Inferior parietal cortex (tissue), 1 donor: Measurements from ENCODE around the gene RAD54L2.
"Not testable (repeated sequence)": the region's sequence is repeated elsewhere in the genome, so short reads cannot be mapped to it uniquely, and the experiment has no call there.

Source experiments
- DNase-seq: peaks from one replicate; pipeline ENCODE4 v3.0.0-alpha.2; 2016; ENCODE audit errors: extremely low spot score

The RAD54L2 gene

GRCh38 chr3:51539291-51539941, 897 bp downstream of the RAD54L2 start:
- DNase-seq: peak; percentile 12

- not testable (repeated sequence) for DNase-seq
Observed at GRCh38 chr3:51542596-51542995, 4.1 kb downstream of the RAD54L2 start.

- no peak for DNase-seq
Observed at GRCh38 chr3:51544011-51544775, 5.7 kb downstream of the RAD54L2 start.

- no peak for DNase-seq
Observed at GRCh38 chr3:51547274-51547673, 8.8 kb downstream of the RAD54L2 start.

GRCh38 chr3:51549311-51549710, 10.8 kb downstream of the RAD54L2 start:
- no peak for DNase-seq

- DNase-seq: no peak
Observed at GRCh38 chr3:51550080-51550819, 11.7 kb downstream of the RAD54L2 start.

- DNase-seq: no peak
Observed at GRCh38 chr3:51557993-51558392, 19.5 kb downstream of the RAD54L2 start.

GRCh38 chr3:51559411-51559888, 20.9 kb downstream of the RAD54L2 start:
- peak; percentile 66 for DNase-seq

GRCh38 chr3:51559961-51560360, 21.4 kb downstream of the RAD54L2 start:
- no peak for DNase-seq

- DNase-seq: not testable (repeated sequence)
Observed at GRCh38 chr3:51562403-51562802, 23.9 kb downstream of the RAD54L2 start.

- peak; percentile 47 for DNase-seq
Observed at GRCh38 chr3:51568036-51568435, 29.5 kb downstream of the RAD54L2 start.

- DNase-seq: no peak
Observed at GRCh38 chr3:51568996-51569395, 30.5 kb downstream of the RAD54L2 start.

GRCh38 chr3:51578238-51578637, 39.7 kb downstream of the RAD54L2 start:
- no peak for DNase-seq

GRCh38 chr3:51580418-51580817, 41.9 kb downstream of the RAD54L2 start:
- DNase-seq: no peak

GRCh38 chr3:51581524-51581923, 43.0 kb downstream of the RAD54L2 start:
- no peak for DNase-seq

GRCh38 chr3:51585197-51585596, 46.7 kb downstream of the RAD54L2 start:
- DNase-seq: no peak

- no peak for DNase-seq
Observed at GRCh38 chr3:51585871-51586270, 47.4 kb downstream of the RAD54L2 start.
